ENCODE data around the gene MEIS2. TPM values are rescaled to one million over a fixed set of nuclear protein-coding genes. Genes with fewer than 3 reads are reported as not detected.

The MEIS2 gene
- total and polyA plus RNA-seq, 2 of the 13 experiments (the other 11 are each of a cell fraction or from before 2014, with no cell fraction given), result 10.7 to 12.4 TPM

DNA sequence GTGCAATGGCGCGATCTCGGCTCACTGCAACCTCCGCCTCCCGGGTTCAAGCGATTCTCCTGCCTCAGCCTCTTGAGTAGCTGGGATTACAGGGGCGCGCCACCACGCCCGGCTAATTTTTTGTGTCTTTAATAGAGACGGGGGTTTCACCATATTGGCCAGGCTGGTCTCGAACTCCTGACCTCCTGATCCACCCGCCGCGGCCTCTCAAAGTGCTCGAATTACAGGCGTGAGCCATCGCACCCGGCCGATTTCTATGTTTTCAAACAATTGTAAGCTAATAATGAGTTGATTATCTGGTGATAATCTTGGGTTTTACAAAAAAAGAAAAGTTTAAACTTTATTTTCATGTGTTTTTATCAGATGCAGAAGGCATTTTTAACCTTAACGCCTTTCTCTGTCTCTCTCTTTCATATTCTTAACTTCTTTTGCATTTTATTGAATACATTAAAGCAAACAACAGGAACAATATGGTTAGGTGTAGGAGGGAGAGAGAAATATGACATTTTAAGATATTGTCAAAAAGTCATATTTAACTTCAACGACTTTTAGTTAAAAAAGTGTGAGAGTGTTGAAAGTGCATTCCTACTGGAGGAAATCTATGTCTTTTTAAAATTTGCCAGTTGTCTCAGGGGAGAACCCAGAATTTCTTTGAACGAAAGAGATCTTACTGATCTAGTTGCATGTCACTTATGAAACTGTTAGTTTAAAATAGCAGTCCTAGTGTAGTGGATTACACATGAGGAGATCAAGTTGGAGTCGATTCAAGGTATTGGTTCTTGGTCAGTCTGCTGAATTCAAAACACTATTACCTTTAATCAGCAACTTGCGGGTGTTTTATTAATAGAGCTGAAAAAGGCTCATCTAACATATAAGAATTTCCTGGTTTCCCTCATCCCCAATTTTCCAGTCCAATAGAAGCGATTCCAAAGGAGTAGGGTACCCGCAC, 3.4 kb upstream of the MEIS2 start:
- in situ Hi-C loops (cut with HindIII; ENCODE audit: extremely low pct_ligation_motif_present, low pct_unique_long_range_greater_than_20kb) (loop anchor here (10.0 to 25.0 kb wide), 3 partner anchors 599 to 1816 kb away; partner anchors contain the start of gene DPH6), intact Hi-C loops (cut with micrococcal nuclease; ENCODE audit: unreplicated experiment) (loop anchor here (1.0 to 10.0 kb wide), 4 partner anchors 31 to 1579 kb away; no protein-coding TSS in a partner anchor)
- no TSS peak for BruUV-seq (replicated peaks)
- H3K9ac ChIP-seq (ENCODE audit: insufficient read depth, low read depth, low read length), result no peak overlapping the region
- H3K4me1 ChIP-seq (ENCODE audit: insufficient read depth, low read length), result 0 out of 2 replicates have a peak, but pooled peaks cover 8% of the 10 kb centered on the region
- no peaks in the 10 kb centered on the region for H4K20me1 ChIP-seq (ENCODE audit: insufficient read depth, low read length)
- H3K27ac ChIP-seq (ENCODE audit: extremely low read length, insufficient read depth, low read length), result no peak overlapping the region
- H3K4me3 ChIP-seq (replicated peaks in 1 of 3; ENCODE audit: insufficient read depth in 1 of 3, low read depth in 2 of 3, low read length in 3 of 3), result no peak overlapping the region
- H3K79me2 ChIP-seq (ENCODE audit: insufficient read depth, low read length), result peaks cover 6% of the 10 kb centered on the region
- H3K9me3 ChIP-seq (ENCODE audit: low read length), result no peaks in the 10 kb centered on the region
- no peak overlapping the region for H3K4me2 ChIP-seq (ENCODE audit: low read depth, low read length)
- ChIA-PET CTCF (ENCODE audit: low intra/inter-chr PET ratio, low total read pairs) (no interaction called here), POLR2A (no interaction called here)
- FAIRE-seq, result no peak
- no peak for ATAC-seq
- no peaks in the 10 kb centered on the region; a peak in 1 of 5 replicates for H3K27me3 ChIP-seq (ENCODE audit: control insufficient read depth in 1 of 2, insufficient read depth in 2 of 2, low read length in 2 of 2)
- H2AFZ ChIP-seq (ENCODE audit: low read length), result no peak overlapping the region
- DNase-seq (ENCODE audit: low spot score), result no peak
- no peaks in the 10 kb centered on the region for H3K36me3 ChIP-seq (replicated peaks in 1 of 2; ENCODE audit: control insufficient read depth in 1 of 2, insufficient read depth in 2 of 2, low read length in 2 of 2)
- 95% methylated on average over 27 of the region's 27 CpGs for WGBS (ENCODE audit: low lambda C conversion rate)
- no peak for TF ChIP-seq ASH2L (IDR thresholded peaks at IDR 0.05; ENCODE audit: insufficient read length, low read depth, low read length)
- TF ChIP-seq JUN (CRISPR knock-in tag; IDR thresholded peaks at IDR 0.05), result no peak
- TF ChIP-seq, protein P1, sequence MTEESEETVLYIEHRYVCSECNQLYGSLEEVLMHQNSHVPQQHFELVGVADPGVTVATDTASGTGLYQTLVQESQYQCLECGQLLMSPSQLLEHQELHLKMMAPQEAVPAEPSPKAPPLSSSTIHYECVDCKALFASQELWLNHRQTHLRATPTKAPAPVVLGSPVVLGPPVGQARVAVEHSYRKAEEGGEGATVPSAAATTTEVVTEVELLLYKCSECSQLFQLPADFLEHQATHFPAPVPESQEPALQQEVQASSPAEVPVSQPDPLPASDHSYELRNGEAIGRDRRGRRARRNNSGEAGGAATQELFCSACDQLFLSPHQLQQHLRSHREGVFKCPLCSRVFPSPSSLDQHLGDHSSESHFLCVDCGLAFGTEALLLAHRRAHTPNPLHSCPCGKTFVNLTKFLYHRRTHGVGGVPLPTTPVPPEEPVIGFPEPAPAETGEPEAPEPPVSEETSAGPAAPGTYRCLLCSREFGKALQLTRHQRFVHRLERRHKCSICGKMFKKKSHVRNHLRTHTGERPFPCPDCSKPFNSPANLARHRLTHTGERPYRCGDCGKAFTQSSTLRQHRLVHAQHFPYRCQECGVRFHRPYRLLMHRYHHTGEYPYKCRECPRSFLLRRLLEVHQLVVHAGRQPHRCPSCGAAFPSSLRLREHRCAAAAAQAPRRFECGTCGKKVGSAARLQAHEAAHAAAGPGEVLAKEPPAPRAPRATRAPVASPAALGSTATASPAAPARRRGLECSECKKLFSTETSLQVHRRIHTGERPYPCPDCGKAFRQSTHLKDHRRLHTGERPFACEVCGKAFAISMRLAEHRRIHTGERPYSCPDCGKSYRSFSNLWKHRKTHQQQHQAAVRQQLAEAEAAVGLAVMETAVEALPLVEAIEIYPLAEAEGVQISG (CRISPR knock-in tag; IDR thresholded peaks at IDR 0.05), result no peak
- TF ChIP-seq ZHX1 (CRISPR knock-in tag; IDR thresholded peaks at IDR 0.05; ENCODE audit: low read depth), result no peak
- no peak for TF ChIP-seq NFYB (CRISPR knock-in tag; IDR thresholded peaks at IDR 0.05)
- no peak for TF ChIP-seq ZNF768 (CRISPR knock-in tag; IDR thresholded peaks at IDR 0.05)
- TF ChIP-seq TRIM24 (CRISPR knock-in tag; IDR thresholded peaks at IDR 0.05), result no peak
- TF ChIP-seq ZNF83 (CRISPR knock-in tag; IDR thresholded peaks at IDR 0.05; ENCODE audit: borderline replicate concordance), result no peak
- no peak for TF ChIP-seq ZFYVE20 (CRISPR knock-in tag; IDR thresholded peaks at IDR 0.05; ENCODE audit: borderline replicate concordance, low read depth)
- TF ChIP-seq TARDBP (CRISPR knock-in tag; IDR thresholded peaks at IDR 0.05), result no peak
- TF ChIP-seq FOXC1 (CRISPR knock-in tag; IDR thresholded peaks at IDR 0.05; ENCODE audit: borderline replicate concordance), result no peak
- TF ChIP-seq ZMYM2 (CRISPR knock-in tag; IDR thresholded peaks at IDR 0.05), result no peak

Measured in HepG2 (cell line).